A172 (cell line): Measurements from ENCODE around the gene PTPN12. TPM values are rescaled to one million over a fixed set of nuclear protein-coding genes. Genes with fewer than 3 reads are reported as not detected.
"Not testable (repeated sequence)": the region's sequence is repeated elsewhere in the genome, so short reads cannot be mapped to it uniquely, and the experiment has no call there.

Experiments used
- DNase-seq: peaks from one replicate; pipeline ENCODE4 v3.0.0-alpha.2; 2015; ENCODE audit warnings: low spot score
- total RNA-seq: library from RNA; depleted of rRNA; stranded (reverse); fragments of >200 nt; shearing (Covaris generic); gene quantifications from 2 replicates; pipeline ENCODE4 v1.2.3, GENCODE V29; 2014

Gene PTPN12
- total RNA-seq, 1 experiment from 2014 or later: 30.3 TPM

- DNase-seq: peak; percentile 96
Measured at GRCh38 chr7:77538281-77539212, 1.5 kb downstream of the PTPN12 start.

- DNase-seq: no peak
Measured at GRCh38 chr7:77540402-77540822, 3.3 kb downstream of the PTPN12 start.

GRCh38 chr7:77540993-77541392, 3.9 kb downstream of the PTPN12 start:
- not testable (repeated sequence) for DNase-seq

GRCh38 chr7:77542409-77542808, 5.3 kb downstream of the PTPN12 start:
- no peak for DNase-seq

GRCh38 chr7:77542895-77543294, 5.8 kb downstream of the PTPN12 start:
- DNase-seq: no peak

GRCh38 chr7:77543910-77544309, 6.8 kb downstream of the PTPN12 start:
- no peak for DNase-seq

GRCh38 chr7:77544518-77544917, 7.4 kb downstream of the PTPN12 start:
- no peak for DNase-seq

- no peak for DNase-seq
Measured at GRCh38 chr7:77548206-77548605, 11.1 kb downstream of the PTPN12 start.

- no peak for DNase-seq
Measured at GRCh38 chr7:77549106-77549870, 12.2 kb downstream of the PTPN12 start.

- no peak for DNase-seq
Measured at GRCh38 chr7:77550586-77550985, 13.5 kb downstream of the PTPN12 start.

GRCh38 chr7:77553123-77553522, 16.0 kb downstream of the PTPN12 start:
- DNase-seq: no peak

- DNase-seq: no peak
Measured at GRCh38 chr7:77558284-77558967, 21.3 kb downstream of the PTPN12 start.

- DNase-seq: no peak
Measured at GRCh38 chr7:77561352-77561751, 24.3 kb downstream of the PTPN12 start.

- DNase-seq: no peak
Measured at GRCh38 chr7:77563275-77563674, 26.2 kb downstream of the PTPN12 start.

- DNase-seq: no peak
Measured at GRCh38 chr7:77565917-77566316, 28.8 kb downstream of the PTPN12 start.

- no peak for DNase-seq
Measured at GRCh38 chr7:77566421-77566820, 29.3 kb downstream of the PTPN12 start.

- DNase-seq: no peak
Measured at GRCh38 chr7:77569514-77570232, 32.6 kb downstream of the PTPN12 start.

- peak; percentile 65 for DNase-seq
Measured at GRCh38 chr7:77570330-77571011, 33.4 kb downstream of the PTPN12 start.

- DNase-seq: no peak
Measured at GRCh38 chr7:77571801-77572200, 34.7 kb downstream of the PTPN12 start.

GRCh38 chr7:77575187-77575586, 38.1 kb downstream of the PTPN12 start:
- DNase-seq: no peak

- no peak for DNase-seq
Measured at GRCh38 chr7:77576856-77577255, 39.8 kb downstream of the PTPN12 start.
